Skeletal muscle tissue (tissue), 4 donors: Measurements from ENCODE around the gene TOGARAM2. TPM values are rescaled to one million over a fixed set of nuclear protein-coding genes. Genes with fewer than 3 reads are reported as not detected.

Experiments
- H3K27ac ChIP-seq: one replicate; pipeline ENCODE4 v1.7.0; 2013; ENCODE audit warnings: mild to moderate bottlenecking, low read depth, low read length, inconsistent platforms
- H3K27me3 ChIP-seq, 3 donors: one replicate each; pipeline ENCODE4 v1.7.0; 2013; ENCODE audit warnings: low read length in 3 of 3; ENCODE audit not compliant: control insufficient read depth in 3 of 3, insufficient read depth in 3 of 3
- H3K36me3 ChIP-seq, 3 donors: one replicate each; pipeline ENCODE4 v1.7.0; 2013; ENCODE audit warnings: low read length in 3 of 3; ENCODE audit not compliant: control insufficient read depth in 3 of 3, insufficient read depth in 3 of 3
- H3K4me1 ChIP-seq, 3 donors: one replicate each; pipeline ENCODE4 v1.7.0; 2013; ENCODE audit warnings: low read length in 3 of 3, mild to moderate bottlenecking in 3 of 3; ENCODE audit not compliant: control insufficient read depth in 3 of 3, insufficient read depth in 3 of 3
- H3K4me3 ChIP-seq, 3 donors: one replicate each; pipeline ENCODE4 v1.7.0; 2013; ENCODE audit warnings: low read length in 3 of 3
- H3K9ac ChIP-seq, 3 donors: one replicate each; pipeline ENCODE4 v1.7.0; 2013; ENCODE audit warnings: low read length in 3 of 3, mild to moderate bottlenecking in 3 of 3, moderate library complexity in 2 of 3, low read depth in 1 of 3
- H3K9me3 ChIP-seq, 3 donors: one replicate each; pipeline ENCODE4 v1.7.0; 2013; ENCODE audit warnings: low read length in 3 of 3; ENCODE audit not compliant: control insufficient read depth in 3 of 3
- total RNA-seq: library from RNA; depleted of rRNA; stranded (reverse); fragments of >200 nt; gene quantifications from one replicate; pipeline ENCODE4 v1.2.3, GENCODE V29; 2014
- donor health status: Osteomylitis.

Gene TOGARAM2
- total RNA-seq, 1 donor from 2014 or later: 0.52 TPM

- Histone ChIP-seq H3K27ac (no peak overlapping the region), H3K9me3 (no peaks in the 10 kb centered on the region), H3K4me3 (no peak overlapping the region), H3K36me3 (no peaks in the 10 kb centered on the region), H3K27me3 (no peaks in the 10 kb centered on the region), H3K9ac (no peak overlapping the region), H3K4me1 (peaks cover 0 to 2% (median 0%) of the 10 kb centered on the region in 3 donors)
Measured at GRCh38 chr2:28995765-28996750, 15.0 kb downstream of the TOGARAM2 start.

DNA sequence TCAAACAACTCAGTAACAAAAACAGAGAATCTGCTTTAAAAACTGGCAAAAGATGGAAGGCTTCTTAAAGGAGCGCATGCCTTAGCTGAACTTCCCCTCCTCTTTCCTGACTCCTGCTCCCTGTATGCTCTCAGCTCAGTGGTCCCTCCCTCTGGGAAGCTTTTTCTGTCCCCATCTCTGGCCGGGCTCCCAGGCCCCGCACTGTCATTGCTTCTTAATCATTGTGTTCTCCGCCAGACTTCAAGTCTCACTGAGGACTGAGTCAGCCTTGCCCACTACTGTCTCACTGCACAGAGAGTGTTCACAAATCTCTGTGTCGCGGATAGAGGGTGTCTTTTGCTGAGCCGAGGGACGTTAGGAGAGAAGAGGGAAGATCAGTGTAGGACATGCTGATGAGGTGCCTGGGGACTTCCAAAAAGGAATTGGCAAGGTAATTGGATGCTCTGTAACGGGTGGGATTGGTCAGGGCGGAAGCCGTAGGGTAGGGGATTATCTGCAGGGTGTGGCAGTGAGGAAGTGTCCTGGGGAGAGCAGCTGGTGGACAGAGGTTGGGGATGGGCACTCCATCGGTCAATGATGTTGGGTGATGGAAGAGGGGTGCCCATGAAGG lies 16.2 kb downstream of the TOGARAM2 start:
- H3K4me3 ChIP-seq: no peak overlapping the region
- H3K9ac ChIP-seq: no peak overlapping the region
- H3K9me3 ChIP-seq: no peaks in the 10 kb centered on the region
- no peaks in the 10 kb centered on the region for H3K36me3 ChIP-seq
- no peaks in the 10 kb centered on the region for H3K4me1 ChIP-seq
- H3K27ac ChIP-seq: no peak overlapping the region
- H3K27me3 ChIP-seq: no peaks in the 10 kb centered on the region

- Histone ChIP-seq H3K36me3 (no peaks in the 10 kb centered on the region), H3K27me3 (no peaks in the 10 kb centered on the region), H3K9me3 (no peaks in the 10 kb centered on the region)
Measured at GRCh38 chr2:28997847-28998735, 17.0 kb downstream of the TOGARAM2 start.

DNA sequence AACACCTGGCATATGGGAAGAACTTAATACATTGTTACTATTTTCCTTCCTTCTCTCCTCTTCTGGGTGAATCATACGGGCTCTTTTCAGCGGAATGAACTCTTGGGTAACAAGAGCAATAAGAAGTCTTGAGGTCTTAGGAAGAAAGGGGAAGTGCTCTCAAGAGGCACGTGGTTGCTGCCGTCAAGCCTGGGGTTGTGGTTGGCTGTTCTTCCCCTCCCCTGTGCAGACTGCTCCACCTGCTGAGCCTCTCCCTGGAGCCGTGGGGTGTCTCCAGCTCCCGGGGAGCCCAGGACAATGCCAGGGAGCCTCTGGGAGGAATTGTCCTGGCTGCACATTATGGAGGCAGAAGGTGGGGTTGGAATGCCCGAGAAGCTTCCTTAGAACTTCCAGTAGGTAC lies 19.4 kb downstream of the TOGARAM2 start:
- Histone ChIP-seq H3K27ac (no peak overlapping the region), H3K9me3 (no peaks in the 10 kb centered on the region), H3K4me3 (no peak overlapping the region), H3K36me3 (no peaks in the 10 kb centered on the region), H3K27me3 (no peaks in the 10 kb centered on the region), H3K4me1 (peaks cover 0 to 3% (median 0%) of the 10 kb centered on the region in 3 donors), H3K9ac (no peak overlapping the region)

More at GRCh38 chr2:28997847-28998735, 17.0 kb downstream of the TOGARAM2 start:
- H3K9ac ChIP-seq: no peak overlapping the region
- H3K4me3 ChIP-seq: no peak overlapping the region
- H3K4me1 ChIP-seq: no peaks in the 10 kb centered on the region
- no peak overlapping the region for H3K27ac ChIP-seq

DNA sequence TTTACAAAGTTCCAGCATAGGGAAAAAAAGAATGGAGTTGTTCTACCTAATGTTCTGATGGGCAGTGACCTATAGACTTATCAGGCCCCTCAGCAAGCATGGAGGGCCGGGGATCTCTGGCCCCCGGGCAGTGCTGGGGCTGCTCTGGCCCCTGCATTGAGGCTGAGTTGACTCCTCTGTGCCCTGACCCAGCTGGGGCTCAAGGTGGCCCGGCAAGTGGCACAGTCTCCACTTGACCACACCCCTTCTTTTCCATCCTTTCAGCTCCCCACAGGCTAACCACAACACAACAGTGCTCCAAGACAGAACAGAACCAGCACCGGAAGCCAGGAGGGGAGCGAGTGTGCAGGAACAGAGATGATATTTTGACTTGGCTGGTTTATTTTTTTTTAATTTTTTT lies 19.9 kb downstream of the TOGARAM2 start:
- Histone ChIP-seq H3K4me3 (no peak overlapping the region), H3K9ac (no peak overlapping the region), H3K4me1 (peaks cover 0 to 3% (median 0%) of the 10 kb centered on the region in 3 donors), H3K27ac (no peak overlapping the region), H3K9me3 (no peaks in the 10 kb centered on the region), H3K27me3 (no peaks in the 10 kb centered on the region), H3K36me3 (no peaks in the 10 kb centered on the region)

DNA sequence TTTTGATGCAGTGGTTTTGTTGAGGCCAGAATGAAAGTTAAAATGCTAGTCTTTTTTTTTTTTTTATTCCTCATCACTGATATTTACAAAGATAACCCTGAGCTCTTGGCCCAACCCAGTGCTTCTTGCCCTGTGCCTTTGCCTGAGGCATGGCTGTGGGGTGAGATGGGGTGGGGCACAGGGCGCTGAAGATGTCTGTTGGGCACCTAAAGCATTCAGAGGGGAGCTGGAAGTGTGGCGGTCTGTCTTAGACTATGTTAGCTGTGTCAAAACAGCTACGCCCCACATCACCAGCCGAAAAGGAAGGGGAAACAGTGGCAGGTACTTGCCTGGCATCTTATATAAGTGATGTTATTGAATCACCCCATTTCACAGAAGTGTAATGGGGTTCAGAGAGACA lies 20.7 kb downstream of the TOGARAM2 start:
- no peak overlapping the region for H3K9ac ChIP-seq
- H3K36me3 ChIP-seq: no peaks in the 10 kb centered on the region
- no peak overlapping the region for H3K27ac ChIP-seq
- no peaks in the 10 kb centered on the region for H3K9me3 ChIP-seq
- no peak overlapping the region for H3K4me3 ChIP-seq
- no peaks in the 10 kb centered on the region for H3K27me3 ChIP-seq
- peaks cover 0 to 3% (median 0%) of the 10 kb centered on the region in 3 donors for H3K4me1 ChIP-seq

DNA sequence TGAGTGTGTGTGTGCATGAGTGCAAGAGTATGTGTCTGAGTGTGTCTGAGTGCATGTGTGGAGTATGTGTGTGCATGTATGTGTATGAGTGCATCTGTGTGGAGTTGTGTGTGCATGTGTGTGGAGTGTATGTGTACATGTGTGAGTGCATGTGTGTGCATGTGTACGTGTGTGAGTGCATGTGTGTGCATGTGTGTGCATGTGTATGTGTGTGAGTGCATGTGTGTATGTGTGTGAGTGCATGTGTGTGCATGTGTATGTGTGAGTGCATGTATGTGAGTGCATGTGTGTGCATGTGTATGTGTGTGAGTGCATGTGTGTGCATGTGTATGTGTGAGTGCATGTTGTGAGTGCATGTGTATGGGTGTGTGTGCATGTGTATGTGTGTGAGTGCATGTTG lies 23.7 kb downstream of the TOGARAM2 start:
- H3K9ac ChIP-seq: no peak overlapping the region
- H3K27me3 ChIP-seq: no peaks in the 10 kb centered on the region
- H3K4me3 ChIP-seq: no peak overlapping the region
- no peaks in the 10 kb centered on the region for H3K9me3 ChIP-seq
- H3K4me1 ChIP-seq: peaks cover 1 to 9% (median 9%) of the 10 kb centered on the region in 3 donors
- no peak overlapping the region for H3K27ac ChIP-seq
- H3K36me3 ChIP-seq: no peaks in the 10 kb centered on the region

GRCh38 chr2:29005331-29005730 lies 24.2 kb downstream of the TOGARAM2 start:
- Histone ChIP-seq H3K36me3 (no peaks in the 10 kb centered on the region), H3K4me3 (no peak overlapping the region), H3K27me3 (no peaks in the 10 kb centered on the region), H3K27ac (no peak overlapping the region), H3K9ac (no peak overlapping the region), H3K4me1 (peaks cover 7 to 15% (median 14%) of the 10 kb centered on the region in 3 donors), H3K9me3 (no peaks in the 10 kb centered on the region)

GRCh38 chr2:29006092-29006979 lies 25.2 kb downstream of the TOGARAM2 start:
- Histone ChIP-seq H3K27ac (no peak overlapping the region), H3K9me3 (no peaks in the 10 kb centered on the region), H3K36me3 (no peaks in the 10 kb centered on the region), H3K27me3 (no peaks in the 10 kb centered on the region), H3K4me1 (peaks cover 17 to 25% (median 24%) of the 10 kb centered on the region in 3 donors), H3K4me3 (no peak overlapping the region), H3K9ac (no peak overlapping the region)
